K562 treated with DMSO at 1 percent for 48 hours (cell line): Measurements from ENCODE around the gene FRRS1. TPM values are rescaled to one million over a fixed set of nuclear protein-coding genes. Genes with fewer than 3 reads are reported as not detected.

Experiments
- total RNA-seq: library from RNA; unstranded; fragments of 300-600 nt; gene quantifications from 2 replicates; pipeline ENCODE4 v1.2.3, GENCODE V29; 2022; ENCODE audit warnings: low replicate concordance; ENCODE audit errors: extremely low read depth

FRRS1 gene, protein sequence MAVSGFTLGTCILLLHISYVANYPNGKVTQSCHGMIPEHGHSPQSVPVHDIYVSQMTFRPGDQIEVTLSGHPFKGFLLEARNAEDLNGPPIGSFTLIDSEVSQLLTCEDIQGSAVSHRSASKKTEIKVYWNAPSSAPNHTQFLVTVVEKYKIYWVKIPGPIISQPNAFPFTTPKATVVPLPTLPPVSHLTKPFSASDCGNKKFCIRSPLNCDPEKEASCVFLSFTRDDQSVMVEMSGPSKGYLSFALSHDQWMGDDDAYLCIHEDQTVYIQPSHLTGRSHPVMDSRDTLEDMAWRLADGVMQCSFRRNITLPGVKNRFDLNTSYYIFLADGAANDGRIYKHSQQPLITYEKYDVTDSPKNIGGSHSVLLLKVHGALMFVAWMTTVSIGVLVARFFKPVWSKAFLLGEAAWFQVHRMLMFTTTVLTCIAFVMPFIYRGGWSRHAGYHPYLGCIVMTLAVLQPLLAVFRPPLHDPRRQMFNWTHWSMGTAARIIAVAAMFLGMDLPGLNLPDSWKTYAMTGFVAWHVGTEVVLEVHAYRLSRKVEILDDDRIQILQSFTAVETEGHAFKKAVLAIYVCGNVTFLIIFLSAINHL
- total RNA-seq, result not detected in 2 replicates

DNA sequence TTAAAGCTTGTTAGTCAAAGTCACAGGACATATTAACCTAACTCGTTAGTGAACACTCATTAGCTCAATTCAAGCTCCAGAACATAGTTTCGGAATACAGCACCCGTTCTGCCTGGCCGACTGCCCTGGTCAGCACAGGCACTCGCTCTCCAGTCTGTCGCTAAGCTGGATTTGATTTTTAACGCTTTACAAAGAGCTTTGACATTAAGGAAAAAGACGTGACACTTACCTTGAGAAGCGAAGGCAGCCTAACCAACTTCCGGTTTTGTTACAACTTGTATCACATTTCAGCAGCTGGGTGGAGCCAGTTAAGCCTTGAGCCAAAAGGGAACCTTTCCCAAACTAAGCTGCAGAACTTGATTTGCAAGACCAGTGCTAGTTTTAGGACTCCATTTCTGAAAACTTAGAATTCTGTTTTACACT, at the start of gene FRRS1:
Gene FRRS1 (minus strand): TSS at position 258 of the 423 bp plus-strand sequence. CDS start 17,867 bp downstream, outside the sequence.

Other genes starting within 250 kb of the FRRS1 start
- gene PALMD, start 120.5 kb downstream of the FRRS1 start, total RNA-seq, result not detected in 2 replicates
- not detected in 2 replicates for gene AGL, start 83.7 kb upstream of the FRRS1 start, total RNA-seq
- gene SLC35A3, start 203.4 kb upstream of the FRRS1 start, total RNA-seq, result not detected in 2 replicates